Transverse colon (tissue), 4 donors: Measurements from ENCODE around the gene SHROOM3.

Source experiments
- CTCF ChIP-seq, 5 experiments: fragments of 200-600 bp in 3 of 5; fragments of 450-650 bp in 2 of 5; sonication (generic) in 3 of 5; IDR thresholded peaks; 1 replicate in 2 of 5; 2 replicates in 3 of 5; pipeline ENCODE4 v1.5.1; 2016 to 2017; ENCODE audit warnings: antibody characterized with exemption in 5 of 5, inconsistent platforms in 3 of 5, mild to moderate bottlenecking in 2 of 5, moderate library complexity in 1 of 5
- EP300 ChIP-seq: sonication (generic); formaldehyde crosslinking; IDR thresholded peaks from one replicate; pipeline ENCODE4 v1.6.1; 2017; ENCODE audit warnings: antibody characterized with exemption, low read depth
- POLR2A ChIP-seq: fragments of 450-650 bp; IDR thresholded peaks from one replicate; pipeline ENCODE4 v1.6.1; 2016; ENCODE audit warnings: antibody characterized with exemption, mild to moderate bottlenecking, moderate library complexity
- POLR2AphosphoS5 ChIP-seq, 3 donors: sonication (generic); formaldehyde crosslinking; IDR thresholded peaks; one replicate each; pipeline ENCODE4 v1.6.1; 2016; ENCODE audit warnings: antibody characterized with exemption in 3 of 3

GRCh38 chr4:76654791-76655190, 219.8 kb downstream of the SHROOM3 start:
- TF ChIP-seq CTCF (IDR thresholded peaks at IDR 0.05) = no peak
- no peak for TF ChIP-seq EP300
- TF ChIP-seq POLR2A = no peak
- no peak for TF ChIP-seq POLR2AphosphoS5 (IDR thresholded peaks at IDR 0.05)
